NCI-H2171 (cell line): ENCODE data around the gene MEGF10.
"Not testable (repeated sequence)": the region's sequence is repeated elsewhere in the genome, so short reads cannot be mapped to it uniquely, and the experiment has no call there.

Experiments used
- DNase-seq: peaks from one replicate; lab custom pipeline; 2025; lab: John Stamatoyannopoulos, UW

The MEGF10 gene

GRCh38 chr5:127298036-127298429, 7.4 kb downstream of the MEGF10 start:
- DNase-seq = no peak

- DNase-seq = no peak
These were observed 8.1 kb downstream of the MEGF10 start for GRCh38 chr5:127298656-127299055.

- DNase-seq = no peak
These were observed 9.1 kb downstream of the MEGF10 start for GRCh38 chr5:127299678-127300077.

- DNase-seq = no peak
These were observed 11.9 kb downstream of the MEGF10 start for GRCh38 chr5:127302509-127302908.

- DNase-seq = no peak
These were observed 12.8 kb downstream of the MEGF10 start for GRCh38 chr5:127303404-127303803.

GRCh38 chr5:127305493-127305892, 14.9 kb downstream of the MEGF10 start:
- no peak for DNase-seq

GRCh38 chr5:127306036-127306435, 15.4 kb downstream of the MEGF10 start:
- no peak for DNase-seq

- DNase-seq = no peak
These were observed 16.1 kb downstream of the MEGF10 start for GRCh38 chr5:127306647-127307046.

GRCh38 chr5:127307868-127308267, 17.3 kb downstream of the MEGF10 start:
- no peak for DNase-seq

GRCh38 chr5:127308325-127308724, 17.7 kb downstream of the MEGF10 start:
- not testable (repeated sequence) for DNase-seq

GRCh38 chr5:127308945-127309344, 18.3 kb downstream of the MEGF10 start:
- DNase-seq = no peak

GRCh38 chr5:127311349-127311748, 20.8 kb downstream of the MEGF10 start:
- no peak for DNase-seq

GRCh38 chr5:127311781-127312525, 21.4 kb downstream of the MEGF10 start:
- DNase-seq = no peak

- no peak for DNase-seq
These were observed 22.8 kb downstream of the MEGF10 start for GRCh38 chr5:127313379-127313778.

GRCh38 chr5:127313847-127314473, 23.4 kb downstream of the MEGF10 start:
- no peak for DNase-seq

GRCh38 chr5:127316011-127316410, 25.4 kb downstream of the MEGF10 start:
- DNase-seq = no peak

GRCh38 chr5:127317385-127317784, 26.8 kb downstream of the MEGF10 start:
- not testable (repeated sequence) for DNase-seq

- DNase-seq = no peak
These were observed 29.7 kb downstream of the MEGF10 start for GRCh38 chr5:127320032-127320965.

GRCh38 chr5:127321465-127321864, 30.9 kb downstream of the MEGF10 start:
- no peak for DNase-seq

- DNase-seq = no peak
These were observed 31.8 kb downstream of the MEGF10 start for GRCh38 chr5:127322403-127322802.

- DNase-seq = no peak
These were observed 34.2 kb downstream of the MEGF10 start for GRCh38 chr5:127324756-127325155.

GRCh38 chr5:127326431-127326830, 35.8 kb downstream of the MEGF10 start:
- no peak for DNase-seq
